NCI-H774 (cell line): Measurements from ENCODE around the gene C1orf35.
"Not testable (repeated sequence)": the region's sequence is repeated elsewhere in the genome, so short reads cannot be mapped to it uniquely, and the experiment has no call there.

Source experiments
- DNase-seq: peaks from one replicate; lab custom pipeline; 2025; lab: John Stamatoyannopoulos, UW

Gene C1orf35

DNA sequence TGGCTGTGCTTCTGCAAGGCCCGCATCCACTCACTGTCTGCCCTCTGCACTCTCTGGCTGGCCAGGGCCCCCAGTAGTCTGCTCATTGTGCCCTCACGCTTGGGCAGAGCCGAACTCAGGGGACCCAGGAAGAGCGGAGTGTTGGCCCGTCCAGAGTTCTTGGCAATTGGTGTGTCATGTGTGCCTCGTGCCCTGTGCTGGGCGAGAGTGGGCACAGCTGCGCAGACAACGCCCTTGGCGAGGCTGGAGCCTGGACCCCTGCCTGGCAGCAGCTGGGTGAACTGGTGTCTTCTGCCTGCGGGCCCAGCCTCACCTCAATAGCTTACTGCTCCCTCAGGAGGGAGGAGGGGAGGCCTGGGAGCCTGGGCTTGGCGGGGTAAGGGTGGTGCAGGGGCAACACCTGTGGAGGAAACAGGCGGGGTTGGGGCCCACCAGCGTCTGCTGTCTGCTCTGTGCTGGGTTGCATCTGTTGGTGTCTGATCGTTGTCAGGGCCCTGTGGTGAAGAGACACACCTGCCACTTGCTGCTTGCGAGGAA lies 39.1 kb upstream of the C1orf35 start:
- no peak for DNase-seq

DNA sequence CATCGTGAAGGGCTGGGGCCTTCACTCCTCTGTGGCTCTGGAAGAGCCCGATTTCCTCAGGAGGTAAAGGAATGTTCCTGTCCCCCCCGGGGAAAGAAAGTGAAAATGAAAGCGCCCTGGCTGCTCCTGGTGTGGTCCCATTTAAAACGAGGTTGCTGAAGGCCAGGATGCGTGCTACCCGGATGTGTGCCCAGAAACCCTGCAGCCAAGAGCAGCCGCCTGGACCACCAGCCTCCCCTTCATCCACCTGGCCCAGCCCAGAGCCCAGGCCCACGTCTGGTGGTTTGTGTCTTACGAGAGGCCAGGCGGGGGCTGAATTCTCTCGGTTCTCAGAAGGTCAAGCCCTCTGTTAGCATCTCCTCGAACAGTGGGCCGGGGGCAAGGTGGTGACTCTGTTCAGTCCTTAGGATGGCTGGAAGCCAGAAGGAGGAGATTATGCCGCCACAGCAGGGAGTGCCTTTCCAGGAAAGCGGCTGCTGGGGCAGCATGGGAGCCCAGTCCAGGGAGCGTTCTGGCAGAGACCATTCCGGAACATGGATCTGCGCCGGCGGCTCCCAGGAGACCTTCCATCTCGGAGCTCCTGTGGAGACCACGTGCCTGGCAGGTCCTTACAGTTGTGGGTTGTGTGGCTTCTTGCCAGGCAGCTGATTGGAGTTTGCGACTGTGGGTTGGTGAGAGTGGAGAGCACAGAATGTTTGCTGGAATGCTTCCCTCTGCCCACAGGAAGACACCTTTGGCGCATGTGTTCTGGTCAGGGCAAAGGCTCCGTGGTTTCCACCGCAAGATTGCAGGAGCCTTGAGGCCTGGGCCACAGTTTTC lies 38.3 kb upstream of the C1orf35 start:
- DNase-seq, result no peak

DNA sequence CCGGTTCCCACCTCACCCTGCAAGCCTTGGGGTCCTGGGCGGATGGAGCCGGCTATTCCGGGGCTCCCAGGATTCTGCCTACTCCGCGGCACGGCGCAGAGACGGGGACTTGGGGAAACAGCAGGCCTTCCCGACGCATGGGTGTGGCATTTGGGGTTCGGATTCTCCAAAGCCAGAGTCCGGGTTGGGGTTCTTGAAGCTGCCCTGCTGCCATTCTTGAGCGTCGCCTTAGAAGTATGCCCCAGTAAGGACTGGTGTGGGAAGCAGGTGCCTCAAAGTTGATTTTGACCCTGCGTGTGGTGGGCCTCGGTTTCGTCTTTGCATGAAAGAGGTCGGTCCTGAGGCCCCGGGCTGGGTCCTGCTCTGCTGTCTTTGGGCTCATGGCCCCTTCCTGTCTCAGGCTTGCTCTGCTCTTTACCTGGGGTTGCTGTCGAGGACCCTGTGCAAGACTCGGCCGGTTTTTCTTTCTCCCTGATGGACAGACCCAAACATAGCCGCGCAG lies 37.6 kb upstream of the C1orf35 start:
- DNase-seq, result no peak

DNA sequence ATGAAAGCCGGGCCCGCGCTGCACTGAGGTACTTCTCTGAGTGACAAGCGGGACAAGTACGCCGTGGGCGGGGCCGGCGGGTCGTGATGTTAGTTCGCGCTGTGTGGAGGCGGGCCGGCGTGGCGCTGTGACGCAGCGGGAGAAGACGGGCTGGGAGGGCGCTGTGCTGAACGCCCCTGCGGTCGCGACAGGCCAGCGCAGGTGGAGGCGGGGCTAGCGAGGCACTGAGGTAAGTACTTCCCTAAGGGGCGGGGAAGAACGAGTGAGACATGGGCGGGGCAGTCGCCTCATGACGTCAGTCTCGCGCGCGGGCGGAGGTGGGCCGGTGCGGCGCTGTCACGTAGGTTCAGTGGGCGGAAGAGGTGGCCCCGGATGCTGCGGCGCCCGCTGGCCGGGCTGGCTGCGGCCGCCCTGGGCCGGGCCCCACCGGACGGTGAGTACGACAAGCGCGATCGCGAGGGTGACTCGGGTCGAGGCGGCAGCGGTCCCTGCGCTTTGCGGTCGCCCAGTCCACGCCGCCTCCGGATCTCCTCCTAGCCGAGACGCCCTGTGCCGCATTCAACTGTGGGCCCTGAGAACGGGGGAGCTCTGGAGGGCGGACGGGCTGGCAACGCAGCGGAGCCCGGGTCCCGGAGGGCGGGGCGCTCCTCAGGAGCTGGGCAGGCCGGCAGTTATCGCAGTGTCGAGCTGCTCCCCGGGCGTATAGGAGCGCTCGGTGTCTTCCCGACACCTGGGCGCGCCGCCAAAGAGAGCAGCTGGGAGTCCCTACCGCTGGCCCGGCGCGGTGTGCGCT lies 37.0 kb upstream of the C1orf35 start, which contains the start of gene GUK1:
Gene GUK1, plus strand, starts transcription at position 349 of the 793 bp plus-strand sequence. Its CDS starts 24 bp downstream, at position 373.
- DNase-seq, result peak; percentile 99

DNA sequence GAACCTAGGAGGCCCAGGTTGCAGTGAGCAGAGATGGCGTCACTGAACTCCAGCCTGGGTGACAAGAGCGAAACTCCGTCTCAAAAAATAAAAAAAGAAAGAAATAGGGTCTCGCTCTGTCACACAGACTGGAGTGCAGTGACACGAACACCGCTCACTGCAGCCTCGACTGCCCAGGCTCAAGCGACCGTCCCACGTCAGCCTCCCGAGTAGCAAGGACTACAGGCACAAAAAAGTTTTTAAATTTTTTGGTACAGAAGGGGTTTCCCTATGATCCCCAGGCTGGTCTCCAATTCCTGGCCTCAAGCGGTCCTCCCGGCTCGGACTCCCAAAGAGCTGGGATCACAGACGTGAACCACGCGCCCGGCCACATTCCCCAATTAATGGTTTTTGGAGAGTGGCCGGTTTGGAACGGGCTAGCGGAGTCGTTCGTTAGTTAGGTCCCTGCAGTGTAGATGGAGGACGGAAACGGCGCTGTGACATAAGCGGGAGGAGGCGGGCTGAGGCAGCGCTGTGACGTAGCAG lies 36.3 kb upstream of the C1orf35 start:
- no peak for DNase-seq

DNA sequence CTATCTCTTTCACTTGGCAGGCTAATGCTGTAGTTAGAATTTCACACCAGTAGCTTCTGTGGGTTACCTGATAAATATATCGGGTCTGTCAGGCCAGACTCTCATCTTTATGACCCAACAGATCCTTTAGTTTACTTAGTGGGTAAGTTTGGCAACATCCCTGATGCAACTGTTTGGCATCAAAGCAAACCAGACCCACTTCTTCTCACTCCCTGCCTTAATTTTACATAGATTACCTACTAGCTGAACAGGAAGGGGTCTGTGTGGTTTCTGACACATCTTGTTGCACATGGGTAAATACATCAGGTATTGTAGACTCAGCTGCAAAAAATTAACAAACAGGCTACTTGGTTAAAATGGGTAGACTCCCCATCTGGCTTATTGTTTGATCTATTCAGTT lies 33.8 kb upstream of the C1orf35 start:
- DNase-seq, result no peak

DNA sequence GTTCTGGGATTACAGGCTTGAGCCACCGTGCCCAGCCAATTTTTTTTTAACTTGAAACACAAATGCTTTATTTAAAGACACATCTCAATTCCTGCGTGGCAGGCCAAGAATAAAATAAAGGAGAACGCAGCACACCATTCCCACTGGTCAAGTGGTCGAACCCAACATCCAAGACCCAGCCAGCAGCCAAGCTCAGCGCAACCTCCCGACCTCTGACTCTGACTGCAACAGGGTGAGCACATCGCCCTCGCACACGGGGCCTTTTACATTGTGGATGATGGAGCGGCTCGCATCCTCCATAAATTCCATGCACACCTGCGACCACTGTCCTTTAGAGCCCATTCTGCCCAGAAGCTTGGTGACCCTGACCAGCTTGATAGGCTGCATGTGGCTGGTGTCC lies 31.5 kb upstream of the C1orf35 start:
- no peak for DNase-seq

DNA sequence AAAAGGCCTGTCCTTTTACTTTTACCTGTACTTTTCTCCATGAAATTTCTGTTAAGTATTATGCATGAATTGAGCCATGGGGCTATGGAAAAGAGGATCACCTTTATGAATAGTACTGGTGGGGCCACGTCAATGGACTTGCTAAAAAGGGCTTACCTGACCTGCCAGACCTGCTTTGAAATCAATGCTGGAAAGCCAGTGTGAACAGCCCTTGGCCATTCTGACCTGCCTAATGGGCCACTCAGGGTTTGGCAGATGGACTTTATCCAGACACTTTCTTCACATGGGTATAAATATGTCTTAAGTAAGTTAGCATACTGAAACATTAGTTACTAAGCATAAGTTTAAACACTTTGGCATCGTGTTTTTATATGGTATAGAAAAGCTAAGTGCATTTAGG lies 28.6 kb upstream of the C1orf35 start:
- DNase-seq, result no peak

DNA sequence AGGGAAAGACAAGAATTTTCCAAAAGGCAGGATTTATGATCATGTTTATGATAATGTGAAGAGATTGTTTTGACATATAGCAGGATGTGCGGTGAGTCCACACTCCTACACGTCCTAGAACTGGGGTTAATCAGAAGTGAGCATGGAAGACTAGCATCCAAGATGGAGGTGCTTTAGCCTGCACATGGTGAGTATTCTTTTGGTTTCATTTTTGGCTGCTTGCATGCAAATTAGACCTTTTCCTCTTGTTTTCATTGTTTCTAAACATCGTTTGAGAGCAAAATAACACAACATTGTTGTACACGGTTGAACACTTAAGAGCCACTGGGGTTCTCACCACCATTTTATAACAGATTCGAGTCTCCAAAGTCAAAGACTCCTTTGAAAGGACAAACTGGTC lies 22.1 kb upstream of the C1orf35 start:
- DNase-seq, result no peak

DNA sequence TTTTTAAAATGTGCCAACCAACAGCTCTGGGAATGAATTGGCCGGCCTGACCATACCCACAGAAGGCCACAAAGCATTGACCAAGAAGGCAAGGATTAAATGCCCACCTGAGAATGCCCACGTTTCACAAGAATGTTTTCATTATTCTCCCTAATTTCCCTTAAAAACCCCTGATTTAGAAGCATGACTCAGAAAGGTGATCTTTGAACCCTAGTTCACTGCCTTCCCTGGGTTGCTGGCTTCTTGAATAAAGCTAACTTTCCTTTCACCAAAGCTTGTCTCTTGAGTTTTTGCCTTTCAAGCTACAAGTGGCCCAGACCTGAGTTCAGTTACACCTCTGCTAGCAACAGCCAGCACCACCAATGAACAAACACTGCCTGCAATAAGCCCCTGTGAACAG lies 20.4 kb upstream of the C1orf35 start:
- DNase-seq, result no peak

DNA sequence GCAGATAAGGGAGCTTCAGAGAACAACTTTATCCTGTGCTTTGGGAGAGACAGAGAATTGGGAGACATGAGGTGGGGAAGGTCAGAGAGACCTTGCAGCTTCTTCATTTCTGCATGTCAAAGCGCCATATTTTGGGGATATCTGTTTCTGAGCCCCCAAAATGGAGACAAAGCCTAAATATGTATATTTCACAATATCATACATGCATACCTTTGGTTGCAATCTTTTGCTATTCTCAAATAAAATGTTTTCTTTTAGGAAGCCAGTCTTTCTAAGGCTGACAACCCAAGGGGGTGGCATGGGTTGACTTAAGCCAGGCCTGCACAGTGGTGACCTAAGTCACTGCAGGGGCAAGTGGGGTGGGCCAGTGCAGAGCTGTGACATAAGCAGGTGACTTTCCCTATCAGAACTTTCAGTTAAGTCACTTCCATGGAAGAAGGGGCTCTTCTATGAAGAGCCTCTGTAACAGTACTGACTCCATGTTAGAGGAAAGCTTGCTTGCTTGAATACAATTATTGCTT lies 19.9 kb upstream of the C1orf35 start:
- DNase-seq, result no peak

DNA sequence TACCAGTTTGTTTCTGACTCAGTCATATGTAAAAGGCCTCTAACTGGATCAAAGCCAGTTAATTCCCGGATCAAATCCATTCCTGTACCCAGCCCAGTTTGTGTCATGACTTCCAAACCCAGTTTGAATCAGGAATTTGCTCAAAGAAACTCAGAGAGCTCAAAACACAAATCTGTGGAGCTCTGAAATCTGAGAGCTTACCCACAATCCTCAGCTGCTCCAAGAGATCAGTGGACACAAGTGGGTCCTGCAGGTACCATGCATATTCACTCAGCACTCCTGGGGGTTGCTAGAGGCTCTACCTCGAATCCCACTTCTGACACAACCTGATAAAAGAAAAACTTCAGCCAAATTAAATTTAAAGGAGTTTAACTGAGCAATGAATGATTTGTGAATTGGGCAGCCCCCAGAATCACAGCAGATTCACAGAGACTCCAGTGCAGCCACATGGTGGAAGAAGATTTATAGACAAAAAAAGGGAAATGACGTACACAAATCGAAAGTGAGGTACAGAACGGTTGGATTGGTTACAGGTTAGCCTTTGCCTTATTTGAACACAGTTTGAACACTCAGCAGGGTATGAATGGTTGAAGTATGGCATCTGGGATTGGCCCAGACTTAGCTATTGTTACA lies 17.8 kb upstream of the C1orf35 start:
- DNase-seq, result no peak

DNA sequence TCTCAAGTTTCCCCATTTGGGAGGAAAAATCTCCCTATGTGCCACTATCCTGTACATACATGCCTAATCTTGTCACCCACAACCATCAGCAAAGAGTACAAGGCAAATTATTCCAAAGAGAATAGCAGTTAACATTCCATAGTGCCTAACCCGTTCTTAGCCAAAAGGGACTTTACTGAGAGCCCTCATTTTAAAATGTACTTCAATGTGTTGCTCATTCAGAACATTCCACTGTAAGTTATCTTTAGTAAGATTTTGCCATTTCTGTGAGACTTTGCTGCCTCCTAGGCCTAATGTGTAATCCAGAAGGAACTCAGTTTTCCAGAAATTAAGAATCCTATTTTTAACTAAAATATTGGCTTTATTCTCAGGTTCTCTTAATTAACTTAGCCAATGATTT lies 17.2 kb upstream of the C1orf35 start:
- no peak for DNase-seq

DNA sequence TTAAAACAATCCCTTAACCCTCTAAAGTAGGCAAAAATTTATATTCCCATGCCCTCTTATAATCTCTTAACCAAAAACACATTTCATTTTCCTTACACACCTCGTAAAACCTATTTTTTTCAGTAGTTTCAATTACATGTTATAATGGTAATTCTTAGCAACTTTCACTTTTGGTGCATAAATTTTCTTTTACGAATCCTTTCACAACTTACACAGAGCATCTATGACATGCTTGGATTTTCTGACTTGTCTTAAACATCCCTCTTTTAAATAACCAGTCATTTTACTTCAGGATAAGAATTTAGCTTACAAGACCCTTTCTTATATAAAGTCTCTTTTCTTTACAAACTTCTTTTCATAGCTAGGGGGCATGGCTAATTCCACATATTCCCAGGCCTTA lies 14.9 kb upstream of the C1orf35 start:
- no peak for DNase-seq

DNA sequence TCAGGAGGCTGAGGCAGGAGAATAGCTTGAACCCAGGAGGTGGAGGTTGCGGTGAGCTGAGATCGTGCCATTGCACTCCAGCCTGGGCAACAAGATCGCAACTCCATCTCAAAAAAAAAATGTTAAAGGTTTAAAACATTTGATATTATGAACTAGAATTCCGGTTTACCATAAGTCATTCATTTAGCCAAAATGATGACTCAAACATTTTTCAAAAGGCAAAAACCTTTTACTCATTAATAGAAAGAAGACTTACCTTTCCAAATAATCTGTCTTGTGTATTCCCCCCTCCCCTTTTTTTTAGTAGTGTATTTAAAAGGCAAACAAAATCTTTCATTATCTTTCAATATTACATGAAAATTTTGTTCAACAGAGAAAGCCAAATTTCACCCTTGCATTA lies 14.2 kb upstream of the C1orf35 start:
- no peak for DNase-seq

DNA sequence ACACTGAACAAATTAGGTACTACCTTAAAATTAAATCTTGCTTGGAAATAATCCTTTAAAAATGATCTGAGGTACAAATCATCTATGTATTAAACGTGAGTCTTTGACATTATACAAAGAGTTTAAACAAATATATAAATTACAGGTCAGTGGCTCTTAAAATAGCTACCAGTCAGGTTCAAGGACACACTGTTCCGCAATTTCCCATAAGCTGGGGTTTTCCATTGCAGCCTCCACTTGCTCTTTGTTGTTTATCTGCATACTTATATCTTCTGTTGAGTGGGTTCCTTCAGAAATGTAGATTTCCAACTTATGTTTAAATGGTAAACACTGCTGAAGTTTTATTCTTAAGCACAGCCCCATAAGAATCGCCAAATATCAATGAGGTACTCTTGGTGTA lies 11.7 kb upstream of the C1orf35 start:
- no peak for DNase-seq

DNA sequence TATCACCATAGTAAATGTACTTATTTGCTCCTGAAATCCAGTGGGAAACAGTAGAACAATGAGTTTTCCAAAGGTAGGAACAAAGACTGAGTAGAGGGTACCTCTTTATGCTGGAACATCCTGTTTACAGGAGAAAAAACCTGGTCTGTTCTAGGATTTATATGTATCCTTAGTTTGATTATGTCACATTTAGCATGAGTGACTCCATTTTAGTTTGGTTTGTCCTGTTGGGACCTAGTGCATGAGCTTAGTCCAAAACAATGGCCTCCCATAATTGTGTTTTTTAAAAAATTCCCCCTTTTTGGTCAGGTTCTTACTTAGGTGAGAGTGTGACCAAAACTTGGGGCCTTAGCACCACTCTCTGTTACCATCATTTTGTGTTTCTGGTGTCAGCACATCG lies 9.5 kb upstream of the C1orf35 start:
- DNase-seq, result no peak

DNA sequence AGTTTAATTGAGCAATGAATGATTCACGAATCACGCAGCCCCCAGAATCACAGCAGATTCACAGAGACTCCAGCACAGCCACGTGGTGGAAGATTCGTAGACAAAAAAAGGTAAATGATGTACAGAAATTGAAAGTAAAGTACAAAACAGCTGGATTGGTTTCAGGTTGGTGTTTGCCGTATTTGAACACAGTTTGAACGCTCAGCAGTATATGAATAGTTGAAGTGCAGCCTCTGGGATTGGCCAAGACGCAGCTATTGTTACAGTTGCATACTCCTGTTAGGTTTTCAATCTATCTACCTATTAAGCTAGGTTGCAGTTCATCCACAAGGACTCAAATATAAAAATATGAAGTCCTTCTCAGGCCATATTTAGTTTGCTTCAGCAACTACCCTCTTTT lies 9.0 kb upstream of the C1orf35 start:
- DNase-seq, result no peak

DNA sequence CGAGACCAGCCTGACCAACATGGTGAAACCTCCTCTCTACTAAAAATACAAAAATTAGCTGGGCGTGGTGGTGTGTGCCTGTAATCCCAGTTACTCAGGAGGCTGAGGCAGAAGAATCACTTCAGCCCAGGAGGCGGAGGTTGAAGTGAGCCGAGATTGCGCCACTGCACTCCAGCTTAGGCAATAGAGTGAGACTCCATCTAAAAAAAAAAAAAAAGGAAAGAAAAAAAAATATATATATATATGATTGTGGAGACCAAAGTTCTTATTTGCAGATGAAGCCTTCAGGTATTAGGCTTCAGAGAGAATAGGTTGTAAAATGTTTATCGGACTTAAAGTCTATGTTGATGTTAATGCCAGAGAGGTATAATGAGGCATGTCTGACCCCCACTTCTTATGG lies 8.2 kb upstream of the C1orf35 start:
- DNase-seq, result not testable (repeated sequence)

DNA sequence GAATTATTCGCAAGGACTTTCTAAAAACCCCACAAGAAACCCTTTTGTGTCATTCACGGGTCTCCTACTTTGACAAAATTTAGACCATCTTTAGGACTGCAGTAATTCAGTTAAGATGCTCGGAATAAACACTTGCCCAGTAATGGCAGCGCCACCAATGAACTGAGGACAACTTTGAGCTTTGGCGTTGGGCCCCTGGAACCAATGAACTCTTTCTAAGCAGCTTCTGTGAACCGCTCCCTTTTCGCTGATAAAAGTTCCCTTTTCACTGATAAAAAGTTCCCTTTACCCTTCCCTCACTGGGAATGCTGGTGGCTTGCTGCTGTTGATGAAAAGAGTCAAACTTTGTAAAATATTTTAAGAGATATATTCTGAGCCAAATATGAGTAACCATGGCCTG lies 7.4 kb upstream of the C1orf35 start:
- DNase-seq, result no peak

DNA sequence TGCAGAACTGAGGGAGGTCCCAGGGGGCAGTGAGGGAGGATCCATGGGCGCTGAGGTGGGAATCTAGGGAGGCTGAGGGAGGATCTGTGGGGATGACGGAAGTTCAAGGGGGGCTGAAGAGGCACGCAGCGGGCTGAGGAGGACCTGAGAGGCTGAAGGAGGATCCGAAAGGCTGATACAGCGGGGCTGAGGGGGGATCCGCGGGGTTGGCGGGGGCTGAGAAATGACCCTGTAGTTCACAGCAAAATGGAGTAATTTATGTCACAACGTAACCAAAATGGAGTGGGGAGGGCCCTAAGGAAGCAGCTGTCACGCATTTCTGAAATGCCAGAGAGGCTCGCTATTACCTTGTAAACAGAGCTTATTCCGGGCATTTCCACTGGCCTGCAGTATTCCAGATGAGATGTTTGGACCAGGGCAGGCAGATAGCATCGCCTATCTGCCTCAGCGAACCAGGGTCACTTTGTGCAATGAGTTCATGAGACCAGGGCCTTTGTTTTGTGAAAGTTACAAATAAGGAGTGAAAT lies 6.9 kb upstream of the C1orf35 start:
- no peak for DNase-seq
